HEK293 (cell line): ENCODE measurements around the gene KCNJ6.

Experiments
- ZFP37 ChIP-seq: fragments of 450-650 bp; formaldehyde crosslinking; IDR thresholded peaks from 2 replicates; pipeline ENCODE4 v1.5.1; 2016; ENCODE audit warnings: missing biosample characterization, missing genetic modification characterization
- TF ChIP-seq, protein P1 (sequence below): fragments of 450-650 bp; formaldehyde crosslinking; optimal IDR thresholded peaks from 2 replicates; pipeline ENCODE3; 2016; ENCODE audit warnings: missing biosample characterization, mild to moderate bottlenecking, missing genetic modification characterization
- TF ChIP-seq, protein P2 (sequence below): fragments of 450-650 bp; formaldehyde crosslinking; IDR thresholded peaks from 2 replicates; pipeline ENCODE4 v1.5.1; 2016; ENCODE audit warnings: missing biosample characterization, missing genetic modification characterization

DNA sequence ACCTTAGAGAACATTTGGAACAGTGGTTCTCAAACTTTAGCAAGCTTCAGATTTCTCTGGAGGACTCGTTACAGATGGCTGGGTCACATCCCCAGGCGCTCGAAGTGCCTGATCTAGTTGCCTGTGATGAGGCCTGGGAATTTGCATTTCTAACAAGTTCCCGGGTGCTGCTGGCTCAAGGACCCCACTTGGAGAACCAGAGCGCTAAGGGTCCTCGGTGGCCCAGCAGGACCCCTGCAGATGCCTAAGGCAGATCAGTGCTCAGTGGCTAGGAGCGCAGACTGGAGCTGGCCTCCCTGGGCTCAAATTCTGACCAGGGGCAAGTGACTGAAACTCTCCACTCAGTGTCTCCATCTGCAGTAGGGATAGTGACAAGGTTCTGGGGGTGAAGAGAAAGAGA, 341.5 kb downstream of the KCNJ6 start:
- TF ChIP-seq, protein P1, sequence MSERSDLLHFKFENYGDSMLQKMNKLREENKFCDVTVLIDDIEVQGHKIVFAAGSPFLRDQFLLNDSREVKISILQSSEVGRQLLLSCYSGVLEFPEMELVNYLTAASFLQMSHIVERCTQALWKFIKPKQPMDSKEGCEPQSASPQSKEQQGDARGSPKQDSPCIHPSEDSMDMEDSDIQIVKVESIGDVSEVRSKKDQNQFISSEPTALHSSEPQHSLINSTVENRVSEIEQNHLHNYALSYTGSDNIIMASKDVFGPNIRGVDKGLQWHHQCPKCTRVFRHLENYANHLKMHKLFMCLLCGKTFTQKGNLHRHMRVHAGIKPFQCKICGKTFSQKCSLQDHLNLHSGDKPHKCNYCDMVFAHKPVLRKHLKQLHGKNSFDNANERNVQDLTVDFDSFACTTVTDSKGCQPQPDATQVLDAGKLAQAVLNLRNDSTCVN (tag by site-specific recombination) = no peak
- TF ChIP-seq ZFP37 (tag by site-specific recombination) = no peak
- TF ChIP-seq, protein P2, sequence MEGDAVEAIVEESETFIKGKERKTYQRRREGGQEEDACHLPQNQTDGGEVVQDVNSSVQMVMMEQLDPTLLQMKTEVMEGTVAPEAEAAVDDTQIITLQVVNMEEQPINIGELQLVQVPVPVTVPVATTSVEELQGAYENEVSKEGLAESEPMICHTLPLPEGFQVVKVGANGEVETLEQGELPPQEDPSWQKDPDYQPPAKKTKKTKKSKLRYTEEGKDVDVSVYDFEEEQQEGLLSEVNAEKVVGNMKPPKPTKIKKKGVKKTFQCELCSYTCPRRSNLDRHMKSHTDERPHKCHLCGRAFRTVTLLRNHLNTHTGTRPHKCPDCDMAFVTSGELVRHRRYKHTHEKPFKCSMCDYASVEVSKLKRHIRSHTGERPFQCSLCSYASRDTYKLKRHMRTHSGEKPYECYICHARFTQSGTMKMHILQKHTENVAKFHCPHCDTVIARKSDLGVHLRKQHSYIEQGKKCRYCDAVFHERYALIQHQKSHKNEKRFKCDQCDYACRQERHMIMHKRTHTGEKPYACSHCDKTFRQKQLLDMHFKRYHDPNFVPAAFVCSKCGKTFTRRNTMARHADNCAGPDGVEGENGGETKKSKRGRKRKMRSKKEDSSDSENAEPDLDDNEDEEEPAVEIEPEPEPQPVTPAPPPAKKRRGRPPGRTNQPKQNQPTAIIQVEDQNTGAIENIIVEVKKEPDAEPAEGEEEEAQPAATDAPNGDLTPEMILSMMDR (tag by site-specific recombination) = no peak
